ENCODE results near the gene PRPF40A.
A peak's percentile ranks its signal among the peaks of the same experiment; 100 is the strongest.

Gene PRPF40A

GRCh38 chr2:152650768-152651371 lies 66.4 kb downstream of the PRPF40A start:
- H3K4me3 ChIP-seq (ENCODE audit: insufficient read depth in 1 of 2, low read depth in 1 of 2, low read length in 2 of 2): no peak overlapping the region
- H3K4me2 ChIP-seq (ENCODE audit: low read length, poor library complexity, severe bottlenecking): no peak overlapping the region
- WGBS: 96% methylated on average over 6 of the region's 6 CpGs
- no peak overlapping the region for H3K4ac ChIP-seq (ENCODE audit: low read depth in 1 of 2, low read length in 2 of 2)
- peaks cover 7 to 79% of the 10 kb centered on the region in 2 experiments for H3K36me3 ChIP-seq (ENCODE audit: control insufficient read depth in 1 of 2, insufficient read depth in 2 of 2, low read depth in 1 of 2, low read length in 2 of 2)
- H3K9ac ChIP-seq (ENCODE audit: low read length): no peak overlapping the region
- H2AK5ac ChIP-seq (ENCODE audit: low read length, severe bottlenecking): no peak overlapping the region
- H2BK120ac ChIP-seq (ENCODE audit: low read depth, low read length): no peak overlapping the region
- no peak overlapping the region for H3K18ac ChIP-seq (ENCODE audit: low read depth in 1 of 2, low read length in 2 of 2)
- H3K27me3 ChIP-seq (ENCODE audit: control insufficient read depth in 1 of 2, insufficient read depth in 1 of 2, low read length in 2 of 2): no peaks in the 10 kb centered on the region
- no peaks in the 10 kb centered on the region for H3K9me3 ChIP-seq (ENCODE audit: control insufficient read depth, low read length)
- no peak overlapping the region for H3K14ac ChIP-seq (ENCODE audit: low read length in 2 of 2)
- peaks cover 3% of the 10 kb centered on the region for H3K4me1 ChIP-seq (ENCODE audit: control insufficient read depth, insufficient read depth, low read depth, low read length)
- no peak overlapping the region for H4K91ac ChIP-seq (ENCODE audit: low read length)
- no peak overlapping the region for H3K27ac ChIP-seq (ENCODE audit: low read length, poor library complexity, severe bottlenecking)
- no peak overlapping the region for H2BK5ac ChIP-seq (ENCODE audit: low read depth, low read length, poor library complexity, severe bottlenecking)
- no peak for DNase-seq
- no peak overlapping the region for H2BK15ac ChIP-seq (ENCODE audit: low read depth, poor library complexity, severe bottlenecking)
- H4K8ac ChIP-seq (ENCODE audit: low read length): no peak overlapping the region
- H2BK12ac ChIP-seq (ENCODE audit: low read length in 2 of 2): no peak overlapping the region
- no peak overlapping the region for H3K23ac ChIP-seq (ENCODE audit: low read length in 2 of 2)
- H3K79me1 ChIP-seq (replicated peaks; ENCODE audit: low read length, poor library complexity, severe bottlenecking): no peaks in the 10 kb centered on the region
- H2AFZ ChIP-seq (ENCODE audit: low read depth, low read length): no peak overlapping the region

- Histone ChIP-seq H2BK12ac (ENCODE audit: low read length in 2 of 2) (no peak overlapping the region), H3K4me2 (ENCODE audit: low read length, poor library complexity, severe bottlenecking) (no peak overlapping the region), H4K91ac (ENCODE audit: low read length) (no peak overlapping the region), H3K9me3 (ENCODE audit: control insufficient read depth, low read length) (no peaks in the 10 kb centered on the region), H3K4me3 (ENCODE audit: insufficient read depth in 1 of 2, low read depth in 1 of 2, low read length in 2 of 2) (no peak overlapping the region), H3K14ac (ENCODE audit: low read length in 2 of 2) (no peak overlapping the region), H4K8ac (ENCODE audit: low read length) (no peak overlapping the region), H3K4ac (ENCODE audit: low read depth in 1 of 2, low read length in 2 of 2) (no peak overlapping the region), H3K4me1 (ENCODE audit: control insufficient read depth, insufficient read depth, low read depth, low read length) (peaks cover 3% of the 10 kb centered on the region), H3K36me3 (ENCODE audit: control insufficient read depth in 1 of 2, insufficient read depth in 2 of 2, low read depth in 1 of 2, low read length in 2 of 2) (peaks cover 7 to 79% of the 10 kb centered on the region in 2 experiments), H2BK15ac (ENCODE audit: low read depth, poor library complexity, severe bottlenecking) (no peak overlapping the region), H3K18ac (ENCODE audit: low read depth in 1 of 2, low read length in 2 of 2) (no peak overlapping the region), H2AFZ (ENCODE audit: low read depth, low read length) (no peak overlapping the region), H3K9ac (ENCODE audit: low read length) (no peak overlapping the region), H3K27me3 (ENCODE audit: control insufficient read depth in 1 of 2, insufficient read depth in 1 of 2, low read length in 2 of 2) (no peaks in the 10 kb centered on the region), H2BK5ac (ENCODE audit: low read depth, low read length, poor library complexity, severe bottlenecking) (no peak overlapping the region), H3K79me1 (replicated peaks; ENCODE audit: low read length, poor library complexity, severe bottlenecking) (no peaks in the 10 kb centered on the region), H3K23ac (ENCODE audit: low read length in 2 of 2) (no peak overlapping the region), H2AK5ac (ENCODE audit: low read length, severe bottlenecking) (no peak overlapping the region), H2BK120ac (ENCODE audit: low read depth, low read length) (no peak overlapping the region), H3K27ac (ENCODE audit: low read length, poor library complexity, severe bottlenecking) (no peak overlapping the region)
- no CpG with 5 or more reads among the region's 1 CpG for WGBS
- DNase-seq: no peak
Measured at GRCh38 chr2:152649997-152650396, 67.3 kb downstream of the PRPF40A start.

GRCh38 chr2:152648336-152648735 lies 68.9 kb downstream of the PRPF40A start:
- Histone ChIP-seq H3K4me1 (ENCODE audit: control insufficient read depth, insufficient read depth, low read depth, low read length) (peaks cover 3% of the 10 kb centered on the region), H3K18ac (ENCODE audit: low read depth in 1 of 2, low read length in 2 of 2) (peak overlapping the region in 1 of 2 experiments; percentile 21), H3K79me1 (replicated peaks; ENCODE audit: low read length, poor library complexity, severe bottlenecking) (peaks cover under 1% of the 10 kb centered on the region), H2BK15ac (ENCODE audit: low read depth, poor library complexity, severe bottlenecking) (no peak overlapping the region), H3K4me3 (ENCODE audit: insufficient read depth in 1 of 2, low read depth in 1 of 2, low read length in 2 of 2) (peak overlapping the region in 1 of 2 experiments; percentile 38), H3K9me3 (ENCODE audit: control insufficient read depth, low read length) (no peaks in the 10 kb centered on the region), H2AFZ (ENCODE audit: low read depth, low read length) (no peak overlapping the region), H3K27ac (ENCODE audit: low read length, poor library complexity, severe bottlenecking) (no peak overlapping the region), H3K23ac (ENCODE audit: low read length in 2 of 2) (no peak overlapping the region), H3K27me3 (ENCODE audit: control insufficient read depth in 1 of 2, insufficient read depth in 1 of 2, low read length in 2 of 2) (no peaks in the 10 kb centered on the region), H4K8ac (ENCODE audit: low read length) (no peak overlapping the region), H4K91ac (ENCODE audit: low read length) (no peak overlapping the region), H3K4me2 (ENCODE audit: low read length, poor library complexity, severe bottlenecking) (no peak overlapping the region), H2AK5ac (ENCODE audit: low read length, severe bottlenecking) (no peak overlapping the region), H2BK5ac (ENCODE audit: low read depth, low read length, poor library complexity, severe bottlenecking) (no peak overlapping the region), H3K4ac (ENCODE audit: low read depth in 1 of 2, low read length in 2 of 2) (no peak overlapping the region), H3K9ac (ENCODE audit: low read length) (peak overlapping the region; percentile 63), H2BK12ac (ENCODE audit: low read length in 2 of 2) (no peak overlapping the region), H3K14ac (ENCODE audit: low read length in 2 of 2) (no peak overlapping the region), H3K36me3 (ENCODE audit: control insufficient read depth in 1 of 2, insufficient read depth in 2 of 2, low read depth in 1 of 2, low read length in 2 of 2) (peaks cover 11 to 80% of the 10 kb centered on the region in 2 experiments), H2BK120ac (ENCODE audit: low read depth, low read length) (no peak overlapping the region)
- DNase-seq: peak; percentile 16
- WGBS: 50% methylated on average over 2 of the region's 2 CpGs

DNA sequence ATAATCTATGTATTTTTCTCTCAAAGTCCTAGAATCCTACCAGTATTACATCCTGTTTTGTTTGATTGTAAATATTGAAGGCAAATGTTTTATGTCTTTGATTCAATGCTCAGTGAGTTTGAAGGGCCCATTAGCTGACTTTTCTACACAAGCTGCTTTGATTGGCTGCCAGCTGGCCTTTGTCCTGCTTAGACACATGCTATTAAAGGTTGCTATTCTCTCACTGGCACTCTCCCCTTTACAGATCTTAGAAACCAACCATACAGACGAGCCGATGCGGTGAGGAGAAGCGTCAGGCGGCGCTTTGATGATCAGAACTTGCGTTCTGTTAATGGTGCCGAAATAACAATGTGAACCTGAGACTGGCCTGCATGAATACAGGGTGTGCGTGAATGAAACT lies 69.7 kb downstream of the PRPF40A start:
- no peak overlapping the region for H3K27ac ChIP-seq (ENCODE audit: low read length, poor library complexity, severe bottlenecking)
- DNase-seq: no peak
- no peaks in the 10 kb centered on the region for H3K9me3 ChIP-seq (ENCODE audit: control insufficient read depth, low read length)
- peaks cover 3% of the 10 kb centered on the region for H3K4me1 ChIP-seq (ENCODE audit: control insufficient read depth, insufficient read depth, low read depth, low read length)
- peak overlapping the region; percentile 63 for H3K9ac ChIP-seq (ENCODE audit: low read length)
- no peak overlapping the region for H3K14ac ChIP-seq (ENCODE audit: low read length in 2 of 2)
- H3K27me3 ChIP-seq (ENCODE audit: control insufficient read depth in 1 of 2, insufficient read depth in 1 of 2, low read length in 2 of 2): no peaks in the 10 kb centered on the region
- no peak overlapping the region for H2AFZ ChIP-seq (ENCODE audit: low read depth, low read length)
- no peak overlapping the region for H2BK15ac ChIP-seq (ENCODE audit: low read depth, poor library complexity, severe bottlenecking)
- H2BK120ac ChIP-seq (ENCODE audit: low read depth, low read length): no peak overlapping the region
- H3K18ac ChIP-seq (ENCODE audit: low read depth in 1 of 2, low read length in 2 of 2): no peak overlapping the region
- H2AK5ac ChIP-seq (ENCODE audit: low read length, severe bottlenecking): no peak overlapping the region
- peak overlapping the region in 1 of 2 experiments; percentile 38 for H3K4me3 ChIP-seq (ENCODE audit: insufficient read depth in 1 of 2, low read depth in 1 of 2, low read length in 2 of 2)
- H2BK5ac ChIP-seq (ENCODE audit: low read depth, low read length, poor library complexity, severe bottlenecking): no peak overlapping the region
- H2BK12ac ChIP-seq (ENCODE audit: low read length in 2 of 2): no peak overlapping the region
- H3K4ac ChIP-seq (ENCODE audit: low read depth in 1 of 2, low read length in 2 of 2): no peak overlapping the region
- H3K23ac ChIP-seq (ENCODE audit: low read length in 2 of 2): no peak overlapping the region
- no peak overlapping the region for H4K8ac ChIP-seq (ENCODE audit: low read length)
- 96% methylated on average over 9 of the region's 9 CpGs for WGBS
- no peak overlapping the region for H3K4me2 ChIP-seq (ENCODE audit: low read length, poor library complexity, severe bottlenecking)
- peaks cover 2% of the 10 kb centered on the region for H3K79me1 ChIP-seq (replicated peaks; ENCODE audit: low read length, poor library complexity, severe bottlenecking)
- H4K91ac ChIP-seq (ENCODE audit: low read length): no peak overlapping the region
- peaks cover 13 to 81% of the 10 kb centered on the region in 2 experiments for H3K36me3 ChIP-seq (ENCODE audit: control insufficient read depth in 1 of 2, insufficient read depth in 2 of 2, low read depth in 1 of 2, low read length in 2 of 2)
